ENCODE measurements around the gene MZF1. TPM values are rescaled to one million over a fixed set of nuclear protein-coding genes. Genes with fewer than 3 reads are reported as not detected.

Gene MZF1
- total and polyA plus RNA-seq, 4 donors: 4.9 to 21.1 (median 8.8) TPM

DNA sequence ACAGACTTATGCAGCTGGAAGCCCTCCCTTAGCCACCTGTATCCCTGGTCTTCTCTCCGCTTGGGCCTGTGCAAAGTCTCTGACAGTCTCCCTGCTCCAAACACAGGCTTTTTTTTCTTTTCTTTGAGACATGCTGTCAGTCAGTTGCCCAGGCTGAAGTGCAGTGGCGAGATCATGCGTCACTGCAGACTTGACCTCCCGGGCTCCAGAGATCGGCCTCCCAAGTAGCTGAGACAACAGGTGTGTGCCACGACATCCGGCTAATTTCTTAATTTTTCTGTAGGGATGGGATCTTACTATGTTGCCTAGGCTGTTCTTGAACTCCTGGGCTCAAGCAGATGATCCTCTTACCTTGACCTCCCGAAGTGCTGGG is 1.6 kb downstream of the MZF1 start:
- Histone ChIP-seq H3K9me3 (ENCODE audit: control insufficient read depth in 4 of 4, low read length in 3 of 4) (no peaks in the 10 kb centered on the region), H3K4me3 (ENCODE audit: low read depth in 1 of 3, low read length in 3 of 3) (no peak overlapping the region), H3K4me1 (ENCODE audit: control insufficient read depth in 4 of 4, insufficient read depth in 4 of 4, low read length in 3 of 4) (peaks cover 4 to 25% (median 17%) of the 10 kb centered on the region in 4 donors), H3K36me3 (ENCODE audit: control insufficient read depth in 4 of 4, insufficient read depth in 3 of 4, low read depth in 1 of 4, low read length in 3 of 4) (peaks cover 2 to 18% (median 5%) of the 10 kb centered on the region in 4 donors), H3K27ac (ENCODE audit: low read depth in 1 of 2, low read length in 2 of 2) (no peak overlapping the region), H3K9ac (ENCODE audit: low read depth in 1 of 2, low read length in 2 of 2) (no peak overlapping the region), H3K27me3 (ENCODE audit: control insufficient read depth in 4 of 4, insufficient read depth in 4 of 4, low read length in 3 of 4) (no peaks in the 10 kb centered on the region)
- WGBS: 96% methylated on average over 8 of the region's 8 CpGs
- no peak for DNase-seq (ENCODE audit: low spot score)
- TF ChIP-seq RXRA (IDR thresholded peaks at IDR 0.05): no peak
- TF ChIP-seq NR2F2 (IDR thresholded peaks at IDR 0.05): no peak
- no peak for TF ChIP-seq JUND (IDR thresholded peaks at IDR 0.05)
- TF ChIP-seq, protein P1, sequence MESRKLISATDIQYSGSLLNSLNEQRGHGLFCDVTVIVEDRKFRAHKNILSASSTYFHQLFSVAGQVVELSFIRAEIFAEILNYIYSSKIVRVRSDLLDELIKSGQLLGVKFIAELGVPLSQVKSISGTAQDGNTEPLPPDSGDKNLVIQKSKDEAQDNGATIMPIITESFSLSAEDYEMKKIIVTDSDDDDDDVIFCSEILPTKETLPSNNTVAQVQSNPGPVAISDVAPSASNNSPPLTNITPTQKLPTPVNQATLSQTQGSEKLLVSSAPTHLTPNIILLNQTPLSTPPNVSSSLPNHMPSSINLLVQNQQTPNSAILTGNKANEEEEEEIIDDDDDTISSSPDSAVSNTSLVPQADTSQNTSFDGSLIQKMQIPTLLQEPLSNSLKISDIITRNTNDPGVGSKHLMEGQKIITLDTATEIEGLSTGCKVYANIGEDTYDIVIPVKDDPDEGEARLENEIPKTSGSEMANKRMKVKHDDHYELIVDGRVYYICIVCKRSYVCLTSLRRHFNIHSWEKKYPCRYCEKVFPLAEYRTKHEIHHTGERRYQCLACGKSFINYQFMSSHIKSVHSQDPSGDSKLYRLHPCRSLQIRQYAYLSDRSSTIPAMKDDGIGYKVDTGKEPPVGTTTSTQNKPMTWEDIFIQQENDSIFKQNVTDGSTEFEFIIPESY (IDR thresholded peaks at IDR 0.05): no peak
- no peak for TF ChIP-seq GABPA (IDR thresholded peaks at IDR 0.05 in 1 of 2, conservative IDR thresholded peaks at IDR 0.05 in 1 of 2)
- TF ChIP-seq SP1 (IDR thresholded peaks at IDR 0.05): no peak
- no peak for TF ChIP-seq RAD21 (IDR thresholded peaks at IDR 0.05)

DNA sequence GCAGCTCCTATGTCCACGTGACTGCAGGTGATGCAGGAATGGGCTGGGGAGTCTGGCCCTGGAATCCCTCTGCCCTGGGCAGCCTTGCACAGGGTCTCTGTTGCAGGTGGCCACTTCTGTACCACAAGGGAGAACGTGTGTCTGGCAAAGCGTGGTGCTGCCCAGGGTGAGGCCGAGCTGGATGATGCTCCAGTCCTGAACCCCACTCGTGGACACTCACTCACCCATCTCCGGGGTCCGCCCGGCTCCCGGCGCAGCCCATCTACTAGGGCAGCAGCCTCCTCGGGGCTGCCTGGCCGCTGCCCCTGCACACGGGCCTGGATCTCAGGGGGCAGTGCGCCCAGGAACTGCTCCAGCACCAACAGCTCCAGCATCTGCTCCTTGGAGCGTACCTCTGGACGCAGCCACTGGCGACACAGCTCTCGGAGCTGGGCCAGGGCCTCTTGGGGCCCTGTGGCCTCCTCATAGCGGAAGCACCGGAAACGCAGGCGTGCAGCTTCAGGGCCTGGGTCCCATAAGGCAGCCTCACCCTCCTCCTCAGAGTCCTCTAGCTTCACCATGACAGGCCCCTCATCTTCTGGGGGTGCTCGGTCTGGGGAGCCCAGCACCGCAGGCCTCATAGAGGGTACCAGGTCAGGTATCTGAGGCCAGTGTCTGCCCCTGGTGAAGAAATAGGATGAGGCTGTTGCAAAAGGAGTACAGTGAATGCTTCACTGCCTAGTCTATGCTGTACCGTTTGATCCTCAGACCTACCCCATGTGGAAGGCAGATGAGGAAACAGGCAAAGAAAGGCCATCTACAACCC is 2.2 kb downstream of the MZF1 start:
- Histone ChIP-seq H3K27me3 (ENCODE audit: control insufficient read depth in 4 of 4, insufficient read depth in 4 of 4, low read length in 3 of 4) (no peaks in the 10 kb centered on the region), H3K4me3 (ENCODE audit: low read depth in 1 of 3, low read length in 3 of 3) (no peak overlapping the region), H3K27ac (ENCODE audit: low read depth in 1 of 2, low read length in 2 of 2) (no peak overlapping the region), H3K9me3 (ENCODE audit: control insufficient read depth in 4 of 4, low read length in 3 of 4) (no peaks in the 10 kb centered on the region), H3K4me1 (ENCODE audit: control insufficient read depth in 4 of 4, insufficient read depth in 4 of 4, low read length in 3 of 4) (peaks cover 4 to 23% (median 16%) of the 10 kb centered on the region in 4 donors), H3K9ac (ENCODE audit: low read depth in 1 of 2, low read length in 2 of 2) (no peak overlapping the region), H3K36me3 (ENCODE audit: control insufficient read depth in 4 of 4, insufficient read depth in 3 of 4, low read depth in 1 of 4, low read length in 3 of 4) (peaks cover 2 to 18% (median 7%) of the 10 kb centered on the region in 4 donors)
- DNase-seq (ENCODE audit: low spot score): no peak
- WGBS: 96% methylated on average over 25 of the region's 25 CpGs
- TF ChIP-seq HNF4G (IDR thresholded peaks at IDR 0.05) (no peak), HNF4A (conservative IDR thresholded peaks at IDR 0.05) (no peak), EGR1 (IDR thresholded peaks at IDR 0.05; ENCODE audit: low read depth in 2 of 2) (no peak), FOXA2 (IDR thresholded peaks at IDR 0.05) (no peak), YY1 (IDR thresholded peaks at IDR 0.05) (no peak), RXRA (IDR thresholded peaks at IDR 0.05) (no peak), SP1 (IDR thresholded peaks at IDR 0.05) (no peak), GABPA (IDR thresholded peaks at IDR 0.05 in 1 of 2, conservative IDR thresholded peaks at IDR 0.05 in 1 of 2) (no peak), RAD21 (IDR thresholded peaks at IDR 0.05) (no peak), FOXA1 (IDR thresholded peaks at IDR 0.05) (no peak), TAF1 (conservative IDR thresholded peaks at IDR 0.05) (no peak), NR2F2 (IDR thresholded peaks at IDR 0.05) (no peak), JUND (IDR thresholded peaks at IDR 0.05) (no peak)
- TF ChIP-seq, protein P2, sequence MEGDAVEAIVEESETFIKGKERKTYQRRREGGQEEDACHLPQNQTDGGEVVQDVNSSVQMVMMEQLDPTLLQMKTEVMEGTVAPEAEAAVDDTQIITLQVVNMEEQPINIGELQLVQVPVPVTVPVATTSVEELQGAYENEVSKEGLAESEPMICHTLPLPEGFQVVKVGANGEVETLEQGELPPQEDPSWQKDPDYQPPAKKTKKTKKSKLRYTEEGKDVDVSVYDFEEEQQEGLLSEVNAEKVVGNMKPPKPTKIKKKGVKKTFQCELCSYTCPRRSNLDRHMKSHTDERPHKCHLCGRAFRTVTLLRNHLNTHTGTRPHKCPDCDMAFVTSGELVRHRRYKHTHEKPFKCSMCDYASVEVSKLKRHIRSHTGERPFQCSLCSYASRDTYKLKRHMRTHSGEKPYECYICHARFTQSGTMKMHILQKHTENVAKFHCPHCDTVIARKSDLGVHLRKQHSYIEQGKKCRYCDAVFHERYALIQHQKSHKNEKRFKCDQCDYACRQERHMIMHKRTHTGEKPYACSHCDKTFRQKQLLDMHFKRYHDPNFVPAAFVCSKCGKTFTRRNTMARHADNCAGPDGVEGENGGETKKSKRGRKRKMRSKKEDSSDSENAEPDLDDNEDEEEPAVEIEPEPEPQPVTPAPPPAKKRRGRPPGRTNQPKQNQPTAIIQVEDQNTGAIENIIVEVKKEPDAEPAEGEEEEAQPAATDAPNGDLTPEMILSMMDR (IDR thresholded peaks at IDR 0.05; ENCODE audit: low read depth, low read length, missing input control): no peak
- TF ChIP-seq, protein P3, sequence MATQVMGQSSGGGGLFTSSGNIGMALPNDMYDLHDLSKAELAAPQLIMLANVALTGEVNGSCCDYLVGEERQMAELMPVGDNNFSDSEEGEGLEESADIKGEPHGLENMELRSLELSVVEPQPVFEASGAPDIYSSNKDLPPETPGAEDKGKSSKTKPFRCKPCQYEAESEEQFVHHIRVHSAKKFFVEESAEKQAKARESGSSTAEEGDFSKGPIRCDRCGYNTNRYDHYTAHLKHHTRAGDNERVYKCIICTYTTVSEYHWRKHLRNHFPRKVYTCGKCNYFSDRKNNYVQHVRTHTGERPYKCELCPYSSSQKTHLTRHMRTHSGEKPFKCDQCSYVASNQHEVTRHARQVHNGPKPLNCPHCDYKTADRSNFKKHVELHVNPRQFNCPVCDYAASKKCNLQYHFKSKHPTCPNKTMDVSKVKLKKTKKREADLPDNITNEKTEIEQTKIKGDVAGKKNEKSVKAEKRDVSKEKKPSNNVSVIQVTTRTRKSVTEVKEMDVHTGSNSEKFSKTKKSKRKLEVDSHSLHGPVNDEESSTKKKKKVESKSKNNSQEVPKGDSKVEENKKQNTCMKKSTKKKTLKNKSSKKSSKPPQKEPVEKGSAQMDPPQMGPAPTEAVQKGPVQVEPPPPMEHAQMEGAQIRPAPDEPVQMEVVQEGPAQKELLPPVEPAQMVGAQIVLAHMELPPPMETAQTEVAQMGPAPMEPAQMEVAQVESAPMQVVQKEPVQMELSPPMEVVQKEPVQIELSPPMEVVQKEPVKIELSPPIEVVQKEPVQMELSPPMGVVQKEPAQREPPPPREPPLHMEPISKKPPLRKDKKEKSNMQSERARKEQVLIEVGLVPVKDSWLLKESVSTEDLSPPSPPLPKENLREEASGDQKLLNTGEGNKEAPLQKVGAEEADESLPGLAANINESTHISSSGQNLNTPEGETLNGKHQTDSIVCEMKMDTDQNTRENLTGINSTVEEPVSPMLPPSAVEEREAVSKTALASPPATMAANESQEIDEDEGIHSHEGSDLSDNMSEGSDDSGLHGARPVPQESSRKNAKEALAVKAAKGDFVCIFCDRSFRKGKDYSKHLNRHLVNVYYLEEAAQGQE (IDR thresholded peaks at IDR 0.05): no peak
- TF ChIP-seq, protein P4, sequence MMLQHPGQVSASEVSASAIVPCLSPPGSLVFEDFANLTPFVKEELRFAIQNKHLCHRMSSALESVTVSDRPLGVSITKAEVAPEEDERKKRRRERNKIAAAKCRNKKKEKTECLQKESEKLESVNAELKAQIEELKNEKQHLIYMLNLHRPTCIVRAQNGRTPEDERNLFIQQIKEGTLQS (IDR thresholded peaks at IDR 0.05): no peak
- TF ChIP-seq, protein P5, sequence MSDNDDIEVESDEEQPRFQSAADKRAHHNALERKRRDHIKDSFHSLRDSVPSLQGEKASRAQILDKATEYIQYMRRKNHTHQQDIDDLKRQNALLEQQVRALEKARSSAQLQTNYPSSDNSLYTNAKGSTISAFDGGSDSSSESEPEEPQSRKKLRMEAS (IDR thresholded peaks at IDR 0.05): no peak
- TF ChIP-seq, protein P1 (IDR thresholded peaks at IDR 0.05): no peak
